ENCODE measurements around the gene DBR1.

Gene DBR1
- total RNA-seq, result 11.1 to 52.7 (median 31.6) reads per million in 18 experiments

- peak; percentile 85 to 89 for DNase-seq
These were observed at the start of gene DBR1 for GRCh38 chr3:138174421-138175131. DBR1 (minus strand) TSS chr3:138174921; CDS start chr3:138174795, 126 bp downstream.

- peak in 1 of 2 donors; percentile 4 for DNase-seq
These were observed 48.2 kb upstream of the DBR1 start for GRCh38 chr3:138222942-138223287.

- peak; percentile 44 to 78 for DNase-seq
These were observed 47.6 kb upstream of the DBR1 start for GRCh38 chr3:138222131-138222941.

- no peak for DNase-seq
These were observed 46.1 kb upstream of the DBR1 start for GRCh38 chr3:138220788-138221187.

GRCh38 chr3:138220242-138220641 is 45.5 kb upstream of the DBR1 start:
- DNase-seq, result no peak

GRCh38 chr3:138219255-138219654 is 44.5 kb upstream of the DBR1 start:
- DNase-seq, result peak; percentile 18 to 31

GRCh38 chr3:138213398-138214085 is 38.8 kb upstream of the DBR1 start:
- peak; percentile 70 to 87 for DNase-seq

GRCh38 chr3:138210528-138210927 is 35.8 kb upstream of the DBR1 start:
- DNase-seq, result no peak

- no peak for DNase-seq
These were observed 31.5 kb upstream of the DBR1 start for GRCh38 chr3:138206196-138206595.

- DNase-seq, result no peak
These were observed 30.8 kb upstream of the DBR1 start for GRCh38 chr3:138205527-138205926.

GRCh38 chr3:138203938-138204337 is 29.2 kb upstream of the DBR1 start:
- DNase-seq, result peak; percentile 4 to 14

GRCh38 chr3:138202945-138203701 is 28.4 kb upstream of the DBR1 start:
- no peak for DNase-seq

GRCh38 chr3:138200424-138200823 is 25.7 kb upstream of the DBR1 start:
- no peak for DNase-seq

- no peak for DNase-seq
These were observed 25.1 kb upstream of the DBR1 start for GRCh38 chr3:138199851-138200250.

GRCh38 chr3:138197524-138197923 is 22.8 kb upstream of the DBR1 start:
- DNase-seq, result no peak

- no peak for DNase-seq
These were observed 22.3 kb upstream of the DBR1 start for GRCh38 chr3:138197058-138197457.

- no peak for DNase-seq
These were observed 21.3 kb upstream of the DBR1 start for GRCh38 chr3:138196023-138196422.

- DNase-seq, result no peak
These were observed 20.8 kb upstream of the DBR1 start for GRCh38 chr3:138195481-138195880.

- peak in 1 of 2 donors; percentile 31 for DNase-seq
These were observed 13.5 kb upstream of the DBR1 start for GRCh38 chr3:138188013-138188730.

GRCh38 chr3:138187296-138188012 is 12.7 kb upstream of the DBR1 start, which contains the start of gene ARMC8:
ARMC8 (plus strand) TSS chr3:138187301; CDS start chr3:138187555, 254 bp downstream.
- peak in 1 of 2 donors; percentile 56 for DNase-seq

GRCh38 chr3:138186803-138187295 is 12.1 kb upstream of the DBR1 start:
- peak; percentile 93 for DNase-seq
